ENCODE measurements around the gene RTF1. TPM values are rescaled to one million over a fixed set of nuclear protein-coding genes. Genes with fewer than 3 reads are reported as not detected.
"Not testable (repeated sequence)": the region's sequence is repeated elsewhere in the genome, so short reads cannot be mapped to it uniquely, and the experiment has no call there.

The RTF1 gene
- 46.6 TPM for polyA plus RNA-seq (ENCODE audit: insufficient read length)

GRCh38 chr15:41416742-41417417, at the start of gene RTF1:
Gene RTF1 (plus strand): TSS chr15:41417095. CDS start chr15:41417116, 21 bp downstream.
- peak; percentile 95 for DNase-seq

- DNase-seq: no peak
These were observed 49.5 kb upstream of the RTF1 start for GRCh38 chr15:41367418-41367817.

GRCh38 chr15:41377978-41378377, 38.9 kb upstream of the RTF1 start:
- DNase-seq: no peak

GRCh38 chr15:41383974-41384749, 32.7 kb upstream of the RTF1 start:
- not testable (repeated sequence) for DNase-seq

GRCh38 chr15:41387646-41388045, 29.2 kb upstream of the RTF1 start:
- no peak for DNase-seq

GRCh38 chr15:41392659-41393058, 24.2 kb upstream of the RTF1 start:
- no peak for DNase-seq

GRCh38 chr15:41394924-41395323, 22.0 kb upstream of the RTF1 start:
- no peak for DNase-seq

GRCh38 chr15:41396111-41396510, 20.8 kb upstream of the RTF1 start:
- no peak for DNase-seq

GRCh38 chr15:41401904-41402267, 15.0 kb upstream of the RTF1 start:
- no peak for DNase-seq

GRCh38 chr15:41407341-41407740, 9.6 kb upstream of the RTF1 start:
- DNase-seq: no peak

GRCh38 chr15:41408234-41408641, 8.7 kb upstream of the RTF1 start:
- no peak for DNase-seq

- DNase-seq: no peak
These were observed 5.9 kb upstream of the RTF1 start for GRCh38 chr15:41411031-41411430.

GRCh38 chr15:41411441-41411840, 5.5 kb upstream of the RTF1 start:
- DNase-seq: no peak

- no peak for DNase-seq
These were observed 660 bp upstream of the RTF1 start for GRCh38 chr15:41416128-41416741.

- no peak for DNase-seq
These were observed 712 bp downstream of the RTF1 start for GRCh38 chr15:41417418-41418195.

GRCh38 chr15:41423979-41424659, 7.2 kb downstream of the RTF1 start:
- DNase-seq: no peak

GRCh38 chr15:41424809-41425208, 7.9 kb downstream of the RTF1 start:
- no peak for DNase-seq

- not testable (repeated sequence) for DNase-seq
These were observed 9.0 kb downstream of the RTF1 start for GRCh38 chr15:41425907-41426306.

GRCh38 chr15:41429003-41429890, 12.4 kb downstream of the RTF1 start:
- DNase-seq: no peak

- no peak for DNase-seq
These were observed 18.3 kb downstream of the RTF1 start for GRCh38 chr15:41435037-41435786.

All from hindlimb muscle (tissue), 1 donor.